Keratinocyte (primary cell): ENCODE measurements around the gene CDK5RAP3. TPM values are rescaled to one million over a fixed set of nuclear protein-coding genes. Genes with fewer than 3 reads are reported as not detected.

Experiments used
- DNase-seq: peaks from one replicate; pipeline ENCODE4 v3.0.0-alpha.2; 2011; ENCODE audit warnings: low read depth, missing footprints, low spot score
- FAIRE-seq: peaks from 2 replicates; lab custom pipeline; 2011; peaks lifted over from hg19 to GRCh38; lab: Jason Lieb, UNC
- H2AFZ ChIP-seq: 2 replicates; pipeline ENCODE4 v1.6.0; 2012; ENCODE audit warnings: low read length, control low read depth, inconsistent platforms; ENCODE audit not compliant: control insufficient read depth
- H3K27ac ChIP-seq: 2 replicates; pipeline ENCODE4 v1.5.1; 2011; ENCODE audit warnings: low read length; ENCODE audit not compliant: control insufficient read depth, insufficient read depth
- H3K27me3 ChIP-seq: 3 replicates; pipeline ENCODE4 v1.6.0; 2011; ENCODE audit warnings: low read length; ENCODE audit not compliant: control insufficient read depth, insufficient read depth; ENCODE audit errors: extremely low read depth
- H3K36me3 ChIP-seq, 2 experiments: 2 replicates in 1 of 2; 3 replicates in 1 of 2; pipeline ENCODE4 v1.5.1; 2011; ENCODE audit warnings: low read length in 2 of 2, mild to moderate bottlenecking in 1 of 2; ENCODE audit not compliant: control insufficient read depth in 2 of 2, insufficient read depth in 2 of 2; ENCODE audit errors: extremely low read depth in 1 of 2
- H3K4me1 ChIP-seq: 3 replicates; pipeline ENCODE4 v1.5.1; 2011; ENCODE audit warnings: low read length; ENCODE audit not compliant: control insufficient read depth, insufficient read depth; ENCODE audit errors: extremely low read depth
- H3K4me2 ChIP-seq: 3 replicates; pipeline ENCODE4 v1.6.0; 2011; ENCODE audit warnings: low read depth, low read length; ENCODE audit not compliant: control insufficient read depth, insufficient read depth; ENCODE audit errors: extremely low read depth
- H3K4me3 ChIP-seq, 3 experiments: fragments of 200-600 bp in 1 of 3; sonication (generic) in 1 of 3; 2 replicates in 2 of 3; 3 replicates in 1 of 3; pipeline ENCODE4 v1.5.1; 2011 to 2016; ENCODE audit warnings: low read length in 3 of 3, mild to moderate bottlenecking in 3 of 3, control low read depth in 2 of 3, inconsistent platforms in 1 of 3, low read depth in 1 of 3, mixed read lengths in 1 of 3, mixed run types in 1 of 3, moderate library complexity in 1 of 3; ENCODE audit not compliant: control insufficient read depth in 2 of 3, insufficient read depth in 2 of 3; ENCODE audit errors: extremely low read depth in 1 of 3
- H3K79me2 ChIP-seq: 2 replicates; pipeline ENCODE4 v1.6.0; 2012; ENCODE audit warnings: low read length; ENCODE audit not compliant: control insufficient read depth, insufficient read depth
- H3K9ac ChIP-seq: 3 replicates; pipeline ENCODE4 v1.6.0; 2011; ENCODE audit warnings: low read length; ENCODE audit not compliant: control insufficient read depth, insufficient read depth; ENCODE audit errors: extremely low read depth
- H3K9me1 ChIP-seq: 3 replicates; pipeline ENCODE4 v1.6.0; 2011; ENCODE audit warnings: low read length; ENCODE audit not compliant: control insufficient read depth, insufficient read depth; ENCODE audit errors: extremely low read depth
- H3K9me3 ChIP-seq: 2 replicates; pipeline ENCODE4 v1.5.1; 2012; ENCODE audit warnings: low read depth, low read length; ENCODE audit not compliant: control insufficient read depth
- H4K20me1 ChIP-seq: 3 replicates; pipeline ENCODE4 v1.6.0; 2011; ENCODE audit warnings: low read length; ENCODE audit not compliant: control insufficient read depth, insufficient read depth; ENCODE audit errors: extremely low read depth
- EZH2 ChIP-seq: IDR thresholded peaks from one replicate; pipeline ENCODE4 v1.6.1; 2012; ENCODE audit warnings: inconsistent platforms, mild to moderate bottlenecking, low read length, moderate library complexity
- dilution Hi-C: fragments of 300-500 bp; cut with MboI; formaldehyde crosslinking; loops from one replicate; pipeline ENCODE4 v1.7.0; 2020; ENCODE audit warnings: low sequenced_read_pairs; ENCODE audit not compliant: extremely low pct_ligation_motif_present
- polyA minus RNA-seq, 3 experiments: library from RNA; depleted of rRNA, polyadenylated mRNA; stranded (reverse); fragments of >200 nt; gene quantifications; 1 replicate in 1 of 3; 2 replicates in 1 of 3; 3 replicates in 1 of 3; pipeline ENCODE4 v1.2.3, GENCODE V29; 2011
- polyA plus RNA-seq, 5 experiments: library from polyadenylated mRNA; depleted of rRNA in 3 of 5; stranded (reverse) in 3 of 5; stranded (forward) in 1 of 5; unstranded in 1 of 5; fragments of >200 nt; gene quantifications; 1 replicate in 1 of 5; 2 replicates in 3 of 5; 3 replicates in 1 of 5; pipeline versions ENCODE4 v1.2.1 to v1.2.3, GENCODE V29; 2011 to 2012; ENCODE audit warnings: missing spikeins in 2 of 5, low read depth in 1 of 5, low replicate concordance in 1 of 5
- TF ChIP-seq, protein P1 (sequence below), 3 experiments: IDR thresholded peaks in 1 of 3; conservative IDR thresholded peaks in 1 of 3; optimal IDR thresholded peaks in 1 of 3; 2 replicates in 2 of 3; 3 replicates in 1 of 3; pipeline versions ENCODE3 to v1.5.1; 2011; ENCODE audit warnings: low read length in 3 of 3, mild to moderate bottlenecking in 3 of 3, moderate library complexity in 2 of 3, control low read depth in 1 of 3, inconsistent platforms in 1 of 3; ENCODE audit not compliant: insufficient read depth in 2 of 3; ENCODE audit errors: extremely low read depth in 1 of 3

The CDK5RAP3 gene, protein sequence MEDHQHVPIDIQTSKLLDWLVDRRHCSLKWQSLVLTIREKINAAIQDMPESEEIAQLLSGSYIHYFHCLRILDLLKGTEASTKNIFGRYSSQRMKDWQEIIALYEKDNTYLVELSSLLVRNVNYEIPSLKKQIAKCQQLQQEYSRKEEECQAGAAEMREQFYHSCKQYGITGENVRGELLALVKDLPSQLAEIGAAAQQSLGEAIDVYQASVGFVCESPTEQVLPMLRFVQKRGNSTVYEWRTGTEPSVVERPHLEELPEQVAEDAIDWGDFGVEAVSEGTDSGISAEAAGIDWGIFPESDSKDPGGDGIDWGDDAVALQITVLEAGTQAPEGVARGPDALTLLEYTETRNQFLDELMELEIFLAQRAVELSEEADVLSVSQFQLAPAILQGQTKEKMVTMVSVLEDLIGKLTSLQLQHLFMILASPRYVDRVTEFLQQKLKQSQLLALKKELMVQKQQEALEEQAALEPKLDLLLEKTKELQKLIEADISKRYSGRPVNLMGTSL
- polyA plus RNA-seq (62.7 to 79.4 TPM (median 63.9 TPM) in 3 replicates), polyA minus RNA-seq (39.3 to 66.2 TPM (median 50.9 TPM) in 3 replicates)
- polyA plus RNA-seq (2011; ENCODE audit: low read depth) = 69.5 TPM
- polyA plus RNA-seq (2011; cell fraction: cytosol; rRNA removed) = 24.8 and 26.8 TPM in 2 replicates
- 316 and 363 TPM in 2 replicates for polyA plus RNA-seq (2011; cell fraction: nucleus; rRNA removed)
- polyA plus RNA-seq (2012; ENCODE audit: low replicate concordance) = 58.2 and 79.6 TPM in 2 replicates
- polyA minus RNA-seq (2011; cell fraction: cytosol; rRNA and poly(A)+ RNA removed) = 18.8 TPM
- 39.1 and 52.5 TPM in 2 replicates for polyA minus RNA-seq (2011; cell fraction: nucleus; rRNA and poly(A)+ RNA removed)

DNA sequence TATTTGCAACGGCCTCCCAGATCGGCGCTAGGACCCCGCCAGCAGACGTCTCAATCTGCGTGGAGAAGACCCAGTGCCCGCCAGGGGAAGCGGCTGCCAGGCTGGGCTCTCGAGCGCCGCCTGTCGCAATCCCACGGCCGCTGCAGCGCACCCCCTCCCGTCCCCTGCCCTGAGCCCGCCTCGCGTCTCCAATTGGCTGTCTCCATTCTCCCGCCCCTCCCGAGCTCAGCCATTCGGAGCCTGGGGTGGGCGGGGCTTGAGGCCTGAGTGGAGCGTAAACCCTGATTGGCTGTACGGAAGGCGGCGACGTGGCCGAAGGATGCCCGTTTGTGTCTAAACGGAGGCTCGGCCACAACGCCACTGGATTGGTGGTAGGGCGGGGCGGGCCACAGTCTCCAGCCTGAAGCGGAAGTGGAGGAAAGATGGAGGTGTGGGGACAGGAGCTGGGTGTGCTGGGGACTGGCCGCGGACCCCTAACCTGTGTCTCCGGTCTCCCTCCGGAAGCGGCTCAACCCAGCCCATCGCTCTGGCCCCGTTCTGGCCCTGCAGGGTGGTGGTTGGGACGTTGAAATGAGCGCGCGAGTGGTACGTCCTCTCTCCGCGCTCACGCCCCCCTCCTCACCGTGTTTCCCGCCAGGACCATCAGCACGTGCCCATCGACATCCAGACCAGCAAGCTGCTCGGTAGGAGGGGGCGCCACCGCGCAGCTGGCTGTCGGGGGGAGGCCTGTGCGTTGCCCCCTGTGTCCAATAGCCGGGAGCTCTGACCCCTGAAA, at the start of gene CDK5RAP3:
Gene CDK5RAP3, plus strand, starts transcription at position 389 of the 775 bp plus-strand sequence. Its CDS starts 34 bp downstream, at position 423.
- H3K4me1 ChIP-seq = peaks cover 27% of the 10 kb centered on the region
- peak; percentile 92 for DNase-seq
- no peaks in the 10 kb centered on the region for H3K9me3 ChIP-seq
- H3K36me3 ChIP-seq = peaks cover 5 to 9% of the 10 kb centered on the region in 2 experiments
- peak within 1 kb of the TSS; percentile 93 for H3K4me2 ChIP-seq
- H4K20me1 ChIP-seq = no peaks in the 10 kb centered on the region
- peak within 1 kb of the TSS; percentile 74 for H3K27ac ChIP-seq
- peaks cover 10% of the 10 kb centered on the region for H3K79me2 ChIP-seq
- peak within 1 kb of the TSS; percentile 86 to 96 (median 92) for H3K4me3 ChIP-seq
- FAIRE-seq = peak; percentile 72
- dilution Hi-C loops = no loop called here
- no peaks in the 10 kb centered on the region for H3K27me3 ChIP-seq
- H3K9me1 ChIP-seq = no peaks in the 10 kb centered on the region
- H3K9ac ChIP-seq = peak within 1 kb of the TSS; percentile 84
- peak within 1 kb of the TSS; percentile 95 for H2AFZ ChIP-seq
- TF ChIP-seq, protein P1, sequence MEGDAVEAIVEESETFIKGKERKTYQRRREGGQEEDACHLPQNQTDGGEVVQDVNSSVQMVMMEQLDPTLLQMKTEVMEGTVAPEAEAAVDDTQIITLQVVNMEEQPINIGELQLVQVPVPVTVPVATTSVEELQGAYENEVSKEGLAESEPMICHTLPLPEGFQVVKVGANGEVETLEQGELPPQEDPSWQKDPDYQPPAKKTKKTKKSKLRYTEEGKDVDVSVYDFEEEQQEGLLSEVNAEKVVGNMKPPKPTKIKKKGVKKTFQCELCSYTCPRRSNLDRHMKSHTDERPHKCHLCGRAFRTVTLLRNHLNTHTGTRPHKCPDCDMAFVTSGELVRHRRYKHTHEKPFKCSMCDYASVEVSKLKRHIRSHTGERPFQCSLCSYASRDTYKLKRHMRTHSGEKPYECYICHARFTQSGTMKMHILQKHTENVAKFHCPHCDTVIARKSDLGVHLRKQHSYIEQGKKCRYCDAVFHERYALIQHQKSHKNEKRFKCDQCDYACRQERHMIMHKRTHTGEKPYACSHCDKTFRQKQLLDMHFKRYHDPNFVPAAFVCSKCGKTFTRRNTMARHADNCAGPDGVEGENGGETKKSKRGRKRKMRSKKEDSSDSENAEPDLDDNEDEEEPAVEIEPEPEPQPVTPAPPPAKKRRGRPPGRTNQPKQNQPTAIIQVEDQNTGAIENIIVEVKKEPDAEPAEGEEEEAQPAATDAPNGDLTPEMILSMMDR (optimal IDR thresholded peaks at IDR 0.05 in 1 of 3, IDR thresholded peaks at IDR 0.05 in 1 of 3, conservative IDR thresholded peaks at IDR 0.05 in 1 of 3; ENCODE audit: extremely low read depth in 1 of 3, insufficient read depth in 2 of 3, low read length in 3 of 3) = peak; percentile 73 to 99 (median 83)
- no peak for TF ChIP-seq EZH2

DNA sequence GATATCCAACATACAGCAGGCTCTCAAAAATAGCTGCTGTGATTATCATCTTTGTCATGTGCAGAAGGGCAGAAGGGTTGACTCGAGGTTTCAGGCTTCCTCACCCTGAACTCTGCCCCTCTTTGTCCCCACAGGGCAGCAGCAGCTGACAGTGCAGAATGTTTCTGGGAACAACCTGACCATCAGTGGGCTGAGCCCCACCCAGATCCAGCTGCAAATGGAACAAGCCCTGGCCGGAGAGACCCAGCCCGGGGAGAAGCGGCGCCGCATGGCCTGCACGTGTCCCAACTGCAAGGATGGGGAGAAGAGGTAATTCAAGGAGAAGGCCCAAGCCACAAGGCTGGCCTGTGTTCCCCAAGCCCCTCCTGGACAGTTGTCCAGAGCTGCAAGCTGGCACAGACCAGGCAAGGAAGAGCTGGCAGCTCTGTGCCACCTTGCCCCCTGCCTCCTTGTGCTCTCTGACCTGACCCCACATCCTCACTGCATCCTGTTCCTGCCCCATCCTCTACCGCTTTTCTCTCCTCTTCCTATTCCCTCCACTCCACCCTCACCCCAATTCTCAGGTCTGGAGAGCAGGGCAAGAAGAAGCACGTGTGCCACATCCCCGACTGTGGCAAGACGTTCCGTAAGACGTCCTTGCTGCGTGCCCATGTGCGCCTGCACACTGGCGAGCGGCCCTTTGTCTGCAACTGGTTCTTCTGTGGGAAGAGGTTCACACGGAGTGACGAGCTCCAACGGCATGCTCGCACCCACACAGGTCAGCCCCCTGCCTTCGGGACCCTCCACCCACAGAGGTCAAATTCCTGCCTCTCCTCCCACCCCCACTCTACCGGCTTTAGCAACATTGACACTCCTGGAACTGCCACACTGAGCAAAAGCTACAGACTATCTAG, 45.9 kb upstream of the CDK5RAP3 start:
- Histone ChIP-seq H3K4me2 (no peak overlapping the region), H3K9ac (no peak overlapping the region), H3K9me3 (no peaks in the 10 kb centered on the region), H3K79me2 (no peaks in the 10 kb centered on the region), H3K27me3 (no peaks in the 10 kb centered on the region), H3K27ac (no peak overlapping the region), H3K4me1 (no peaks in the 10 kb centered on the region), H2AFZ (no peak overlapping the region), H3K36me3 (peaks cover 10 to 23% of the 10 kb centered on the region in 2 experiments), H3K9me1 (no peaks in the 10 kb centered on the region), H4K20me1 (no peaks in the 10 kb centered on the region), H3K4me3 (no peak overlapping the region)
- DNase-seq = no peak
- dilution Hi-C loops = no loop called here
- TF ChIP-seq, protein P1 (optimal IDR thresholded peaks at IDR 0.05 in 1 of 3, IDR thresholded peaks at IDR 0.05 in 1 of 3, conservative IDR thresholded peaks at IDR 0.05 in 1 of 3; ENCODE audit: extremely low read depth in 1 of 3, insufficient read depth in 2 of 3, low read length in 3 of 3) = no peak
- TF ChIP-seq EZH2 = no peak
- FAIRE-seq = no peak
